Thyroid gland (tissue), 4 donors: ENCODE results near the gene ZGPAT. TPM values are rescaled to one million over a fixed set of nuclear protein-coding genes. Genes with fewer than 3 reads are reported as not detected.

ENCODE experiments used
- DNase-seq, 2 donors: peaks; one replicate each; pipeline ENCODE4 v3.0.0-alpha.2; 2019
- H3K27ac ChIP-seq, 3 donors: fragments of 200-600 bp; sonication (generic); 1 replicate in 2 of 3; 2 replicates in 1 of 3; pipeline ENCODE4 v1.5.1; 2016 to 2019; ENCODE audit warnings: mild to moderate bottlenecking in 1 of 3, moderate library complexity in 1 of 3
- H3K27me3 ChIP-seq: fragments of 200-600 bp; sonication (generic); one replicate; pipeline ENCODE4 v1.5.1; 2019
- H3K36me3 ChIP-seq, 2 donors: fragments of 200-600 bp; sonication (generic); one replicate each; pipeline ENCODE4 v1.5.1; 2016 to 2019
- H3K4me1 ChIP-seq, 2 donors: fragments of 200-600 bp; sonication (generic); one replicate each; pipeline ENCODE4 v1.5.1; 2017 to 2019
- H3K4me3 ChIP-seq, 3 donors: fragments of 200-600 bp; sonication (generic); replicated peaks in 1 of 3; 1 replicate in 2 of 3; 2 replicates in 1 of 3; pipeline ENCODE4 v1.5.1; 2016; ENCODE audit warnings: mild to moderate bottlenecking in 1 of 3
- H3K9me3 ChIP-seq: fragments of 200-600 bp; sonication (generic); one replicate; pipeline ENCODE4 v1.5.1; 2017
- POLR2A ChIP-seq, 2 donors: fragments of 450-650 bp; IDR thresholded peaks; one replicate each; pipeline ENCODE4 v1.6.1; 2017; ENCODE audit warnings: antibody characterized with exemption in 2 of 2, mild to moderate bottlenecking in 2 of 2, moderate library complexity in 1 of 2
- WGBS, 2 donors: methylation state at CpG; one replicate each; pipeline ENCODE4 v1.1.5; 2017; 5-methylcytosine and 5-hydroxymethylcytosine counted together
- intact Hi-C: fragments of 100-400 bp; cut with DNase I; formaldehyde crosslinking; loops from one replicate; pipeline ENCODE4 v1.15.1; 2023
- total RNA-seq, 4 donors: library from RNA; depleted of rRNA; stranded (reverse); fragments of >200 nt; gene quantifications; one replicate each; pipeline ENCODE4 v1.2.3, GENCODE V29; 2016
- TF ChIP-seq, protein P1 (sequence below), 6 experiments: fragments of 200-600 bp in 3 of 6; fragments of 450-650 bp in 3 of 6; sonication (generic) in 3 of 6; IDR thresholded peaks; one replicate each; pipeline ENCODE4 v1.5.1; 2016 to 2019; ENCODE audit warnings: antibody characterized with exemption in 6 of 6, mild to moderate bottlenecking in 2 of 6, inconsistent platforms in 1 of 6, moderate library complexity in 1 of 6

ZGPAT gene
- total RNA-seq, 4 donors from 2014 or later: 27.7 to 36.3 (median 30.0) TPM

DNA sequence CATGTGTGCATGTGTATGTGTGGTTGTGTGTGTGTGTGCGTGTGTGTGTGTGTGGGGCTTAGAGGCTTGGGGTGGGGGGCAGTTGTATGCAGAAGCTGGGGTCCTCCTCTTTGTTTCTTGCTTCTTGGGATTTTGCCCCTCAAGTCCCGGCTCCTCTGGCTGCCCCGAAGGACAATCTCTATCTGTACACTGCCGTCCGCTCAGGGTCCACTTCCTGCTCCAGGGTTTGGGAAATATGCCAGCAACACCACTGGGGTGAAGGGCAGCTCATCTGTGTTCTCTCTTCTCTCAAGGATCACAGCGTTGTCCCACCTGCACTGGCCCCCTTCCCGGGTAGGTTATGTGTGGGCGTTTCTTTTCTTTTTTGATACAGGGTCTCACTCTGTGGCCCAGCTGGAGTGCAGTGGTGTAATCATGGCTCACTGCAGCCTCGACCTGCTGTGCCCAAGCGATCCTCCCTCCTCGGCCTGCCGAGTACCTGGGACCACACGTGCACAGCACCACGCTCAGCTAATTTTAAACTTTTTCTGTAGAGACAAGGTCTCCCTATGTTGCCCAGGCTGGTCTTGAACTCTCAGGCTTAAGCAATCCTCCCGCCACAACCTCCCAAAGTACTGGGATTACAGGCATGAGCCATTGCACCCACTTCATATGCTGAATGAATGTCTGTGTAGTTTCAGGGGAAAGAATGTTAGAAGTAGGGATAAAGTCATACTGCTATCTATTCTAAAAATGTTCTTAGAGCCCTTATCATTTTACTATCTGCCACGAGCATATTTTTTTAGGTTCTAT is 57.4 kb downstream of the ZGPAT start:
- no peaks in the 10 kb centered on the region for H3K27me3 ChIP-seq
- H3K27ac ChIP-seq: no peak overlapping the region
- TF ChIP-seq POLR2A (IDR thresholded peaks at IDR 0.05): no peak
- peaks cover 19 to 20% of the 10 kb centered on the region in 2 donors for H3K36me3 ChIP-seq
- WGBS, 2 donors: 71 to 78% methylated on average over 16 of the region's 16 CpGs
- H3K4me3 ChIP-seq: no peak overlapping the region
- no peaks in the 10 kb centered on the region for H3K4me1 ChIP-seq
- H3K9me3 ChIP-seq: no peaks in the 10 kb centered on the region
- DNase-seq: no peak
- intact Hi-C loops: no loop called here

DNA sequence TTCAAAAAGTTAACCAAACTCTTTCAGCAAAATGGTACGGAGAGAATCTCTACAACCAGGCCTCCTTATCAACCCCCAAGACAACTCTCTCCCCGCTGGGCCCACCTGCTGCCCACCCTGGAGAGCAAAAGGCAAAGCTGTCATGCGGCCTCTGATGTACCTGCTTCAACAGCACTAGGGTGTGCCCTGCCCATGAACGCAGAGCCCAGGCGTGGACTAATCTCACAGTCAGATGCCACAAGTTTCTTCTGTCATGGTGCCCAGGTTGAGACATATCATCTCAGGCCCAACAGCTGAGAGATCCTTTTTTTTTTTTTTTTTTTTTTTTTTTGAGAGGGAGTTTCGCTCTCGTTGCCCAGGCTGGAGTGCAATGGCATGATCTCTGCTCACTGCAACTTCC is 58.1 kb downstream of the ZGPAT start:
- Histone ChIP-seq H3K27me3 (no peaks in the 10 kb centered on the region), H3K27ac (no peak overlapping the region), H3K36me3 (peaks cover 19 to 20% of the 10 kb centered on the region in 2 donors), H3K4me3 (no peak overlapping the region), H3K9me3 (no peaks in the 10 kb centered on the region), H3K4me1 (no peaks in the 10 kb centered on the region)
- no peak for DNase-seq
- TF ChIP-seq, protein P1, sequence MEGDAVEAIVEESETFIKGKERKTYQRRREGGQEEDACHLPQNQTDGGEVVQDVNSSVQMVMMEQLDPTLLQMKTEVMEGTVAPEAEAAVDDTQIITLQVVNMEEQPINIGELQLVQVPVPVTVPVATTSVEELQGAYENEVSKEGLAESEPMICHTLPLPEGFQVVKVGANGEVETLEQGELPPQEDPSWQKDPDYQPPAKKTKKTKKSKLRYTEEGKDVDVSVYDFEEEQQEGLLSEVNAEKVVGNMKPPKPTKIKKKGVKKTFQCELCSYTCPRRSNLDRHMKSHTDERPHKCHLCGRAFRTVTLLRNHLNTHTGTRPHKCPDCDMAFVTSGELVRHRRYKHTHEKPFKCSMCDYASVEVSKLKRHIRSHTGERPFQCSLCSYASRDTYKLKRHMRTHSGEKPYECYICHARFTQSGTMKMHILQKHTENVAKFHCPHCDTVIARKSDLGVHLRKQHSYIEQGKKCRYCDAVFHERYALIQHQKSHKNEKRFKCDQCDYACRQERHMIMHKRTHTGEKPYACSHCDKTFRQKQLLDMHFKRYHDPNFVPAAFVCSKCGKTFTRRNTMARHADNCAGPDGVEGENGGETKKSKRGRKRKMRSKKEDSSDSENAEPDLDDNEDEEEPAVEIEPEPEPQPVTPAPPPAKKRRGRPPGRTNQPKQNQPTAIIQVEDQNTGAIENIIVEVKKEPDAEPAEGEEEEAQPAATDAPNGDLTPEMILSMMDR (IDR thresholded peaks at IDR 0.05): no peak
- TF ChIP-seq POLR2A (IDR thresholded peaks at IDR 0.05): no peak
- WGBS, 2 donors: 93 to 94% methylated on average over 7 of the region's 7 CpGs
- intact Hi-C loops: no loop called here

DNA sequence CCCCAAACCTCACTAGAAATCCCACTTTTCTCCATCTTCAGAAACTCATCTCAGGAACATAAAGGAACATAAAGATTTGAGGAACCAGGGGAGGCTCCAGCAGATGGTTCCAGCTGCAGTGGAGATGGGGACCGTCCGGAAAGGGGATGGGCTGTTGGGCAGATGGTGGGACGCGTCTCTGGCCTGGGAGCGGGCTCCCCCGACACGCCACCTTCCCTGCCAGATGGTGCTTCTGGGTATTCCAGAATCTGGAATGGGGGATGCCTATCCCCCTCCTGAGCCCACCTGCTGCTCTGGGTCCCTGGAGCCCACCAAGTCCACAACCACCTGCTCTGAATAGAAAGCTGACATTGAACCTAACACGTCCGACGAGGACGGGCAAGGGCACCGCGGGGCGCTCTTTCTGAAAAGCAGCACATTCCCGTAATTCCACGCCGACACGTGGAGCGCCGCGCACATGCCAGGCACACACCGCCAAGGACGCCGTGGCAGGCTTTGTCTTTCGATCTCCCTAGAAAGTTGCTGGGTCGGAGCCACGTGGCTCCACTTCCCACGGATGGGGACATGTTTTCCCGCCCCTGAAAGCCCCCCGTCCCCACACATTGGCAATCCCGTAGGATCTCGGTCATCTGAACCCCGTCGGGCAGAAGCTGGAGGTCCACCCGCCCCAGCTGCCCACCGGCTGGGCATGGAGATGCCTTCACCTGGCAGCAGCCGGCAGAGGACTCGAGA is 59.0 kb downstream of the ZGPAT start:
- Histone ChIP-seq H3K4me1 (no peaks in the 10 kb centered on the region), H3K36me3 (peaks cover 24 to 25% of the 10 kb centered on the region in 2 donors), H3K27ac (no peak overlapping the region), H3K4me3 (no peak overlapping the region), H3K9me3 (no peaks in the 10 kb centered on the region), H3K27me3 (no peaks in the 10 kb centered on the region)
- DNase-seq: no peak
- intact Hi-C loops: no loop called here
- WGBS, 2 donors: 97 to 99% methylated on average over 35 to 37 of the region's 38 CpGs
- TF ChIP-seq POLR2A (IDR thresholded peaks at IDR 0.05): no peak
- TF ChIP-seq, protein P1 (IDR thresholded peaks at IDR 0.05): no peak

DNA sequence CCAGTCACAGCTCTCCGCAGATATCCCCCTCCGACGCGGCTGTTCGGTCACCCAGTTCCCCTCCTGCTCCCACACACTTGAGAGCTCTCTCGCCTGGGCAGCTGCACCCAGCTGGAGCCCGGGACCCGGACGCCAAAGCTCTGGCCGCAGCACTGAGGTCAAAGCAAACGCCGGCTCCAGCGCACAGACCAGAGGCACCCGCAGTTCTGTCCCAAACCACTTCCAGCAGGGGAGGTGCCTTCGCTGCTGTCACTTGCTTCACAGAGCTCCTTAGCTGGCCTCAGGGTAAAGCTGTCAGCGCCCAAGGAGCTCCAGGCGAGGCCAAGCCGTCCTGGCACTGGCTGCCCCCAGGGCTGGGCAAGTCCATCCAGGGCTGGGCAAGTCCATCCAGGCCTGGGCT is 59.6 kb downstream of the ZGPAT start:
- H3K4me3 ChIP-seq: no peak overlapping the region
- H3K36me3 ChIP-seq: peaks cover 24 to 25% of the 10 kb centered on the region in 2 donors
- 87 to 89% methylated on average over 11 to 18 of the region's 18 CpGs for WGBS, 2 donors
- no peaks in the 10 kb centered on the region for H3K4me1 ChIP-seq
- intact Hi-C loops: no loop called here
- no peaks in the 10 kb centered on the region for H3K27me3 ChIP-seq
- DNase-seq: no peak
- H3K27ac ChIP-seq: no peak overlapping the region
- no peaks in the 10 kb centered on the region for H3K9me3 ChIP-seq
- TF ChIP-seq, protein P1 (IDR thresholded peaks at IDR 0.05): no peak
- TF ChIP-seq POLR2A (IDR thresholded peaks at IDR 0.05): no peak

DNA sequence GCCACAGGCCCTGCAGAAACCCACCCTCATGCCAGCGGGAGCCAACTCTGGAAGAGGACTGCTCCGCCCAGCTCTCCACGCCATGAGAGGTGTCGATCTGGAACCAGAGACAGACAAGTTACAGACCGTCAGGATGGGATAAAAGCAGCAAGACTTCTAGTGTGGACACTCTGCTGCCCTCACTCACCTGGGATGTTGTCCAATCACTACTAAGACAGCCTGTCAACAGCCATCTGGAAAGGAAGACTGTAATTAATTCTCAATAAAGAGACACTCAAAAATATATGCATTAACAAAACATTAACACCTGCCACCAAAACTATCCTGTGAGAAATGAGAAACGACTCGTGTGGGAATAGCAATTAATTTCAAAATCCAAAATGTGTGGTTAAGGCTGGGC is 60.0 kb downstream of the ZGPAT start:
- DNase-seq: no peak
- Histone ChIP-seq H3K4me1 (no peaks in the 10 kb centered on the region), H3K36me3 (peaks cover 24 to 25% of the 10 kb centered on the region in 2 donors), H3K27me3 (no peaks in the 10 kb centered on the region), H3K4me3 (no peak overlapping the region), H3K9me3 (no peaks in the 10 kb centered on the region), H3K27ac (no peak overlapping the region)
- TF ChIP-seq, protein P1 (IDR thresholded peaks at IDR 0.05): no peak
- TF ChIP-seq POLR2A (IDR thresholded peaks at IDR 0.05): no peak
- intact Hi-C loops: no loop called here
- 94 to 96% methylated on average over 7 of the region's 7 CpGs for WGBS, 2 donors
